ENCODE results near the gene BRD2. TPM values are rescaled to one million over a fixed set of nuclear protein-coding genes. Genes with fewer than 3 reads are reported as not detected.

Gene BRD2
- total and polyA plus RNA-seq, 9 of the 15 experiments (the other 6 are each of a cell fraction or from before 2014, with no cell fraction given): 19.0 to 252 (median 181) TPM

DNA sequence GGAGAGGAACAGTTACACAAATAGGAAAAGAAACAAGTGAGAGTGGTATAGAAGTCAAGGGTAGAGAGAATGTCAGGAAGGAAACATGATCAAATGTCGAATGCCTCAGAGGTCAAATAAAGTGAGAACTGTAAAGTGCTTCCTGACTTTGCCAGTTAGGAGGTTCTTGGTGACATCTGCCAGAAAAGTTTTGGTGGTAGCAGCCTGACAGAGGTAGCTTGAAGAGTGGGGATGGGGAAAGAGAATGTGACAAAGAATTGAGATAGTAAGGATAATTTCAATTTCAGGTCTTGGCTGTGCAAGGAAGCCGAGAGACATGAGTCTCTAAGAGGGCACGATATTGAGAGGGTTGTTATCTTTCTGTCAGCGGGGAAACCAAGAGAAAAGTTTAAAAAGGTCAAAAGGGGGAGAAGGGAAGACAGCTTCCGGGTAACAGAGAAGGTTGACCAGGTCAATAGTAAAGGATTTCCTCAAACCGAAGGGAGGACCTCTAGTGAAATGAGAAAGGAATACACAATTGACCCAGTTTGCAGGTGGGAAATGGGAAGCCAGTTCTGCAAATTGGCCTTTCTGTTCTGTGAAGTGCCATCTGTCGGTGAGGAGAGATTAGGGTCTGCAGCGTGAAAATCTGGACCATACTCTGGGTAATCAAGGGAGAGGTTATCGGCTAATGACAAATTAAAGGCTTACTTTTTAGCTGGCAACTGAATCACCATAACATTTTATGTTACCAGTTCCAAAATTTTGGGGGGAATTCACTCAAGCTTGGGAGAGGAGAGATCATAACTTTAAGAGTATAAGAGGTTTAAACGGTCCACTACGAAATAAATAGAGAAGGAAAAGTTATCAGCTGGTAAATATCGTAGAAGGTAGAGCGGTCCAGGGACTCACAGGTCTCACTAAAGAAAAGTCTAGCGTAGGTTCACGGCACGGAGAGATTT lies 973 bp upstream of the BRD2 start (continued):
- TF ChIP-seq, protein P1, sequence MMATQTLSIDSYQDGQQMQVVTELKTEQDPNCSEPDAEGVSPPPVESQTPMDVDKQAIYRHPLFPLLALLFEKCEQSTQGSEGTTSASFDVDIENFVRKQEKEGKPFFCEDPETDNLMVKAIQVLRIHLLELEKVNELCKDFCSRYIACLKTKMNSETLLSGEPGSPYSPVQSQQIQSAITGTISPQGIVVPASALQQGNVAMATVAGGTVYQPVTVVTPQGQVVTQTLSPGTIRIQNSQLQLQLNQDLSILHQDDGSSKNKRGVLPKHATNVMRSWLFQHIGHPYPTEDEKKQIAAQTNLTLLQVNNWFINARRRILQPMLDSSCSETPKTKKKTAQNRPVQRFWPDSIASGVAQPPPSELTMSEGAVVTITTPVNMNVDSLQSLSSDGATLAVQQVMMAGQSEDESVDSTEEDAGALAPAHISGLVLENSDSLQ (IDR thresholded peaks at IDR 0.05): no peak; the same call in 1 of the 2 replicates
- TF ChIP-seq, protein P2, sequence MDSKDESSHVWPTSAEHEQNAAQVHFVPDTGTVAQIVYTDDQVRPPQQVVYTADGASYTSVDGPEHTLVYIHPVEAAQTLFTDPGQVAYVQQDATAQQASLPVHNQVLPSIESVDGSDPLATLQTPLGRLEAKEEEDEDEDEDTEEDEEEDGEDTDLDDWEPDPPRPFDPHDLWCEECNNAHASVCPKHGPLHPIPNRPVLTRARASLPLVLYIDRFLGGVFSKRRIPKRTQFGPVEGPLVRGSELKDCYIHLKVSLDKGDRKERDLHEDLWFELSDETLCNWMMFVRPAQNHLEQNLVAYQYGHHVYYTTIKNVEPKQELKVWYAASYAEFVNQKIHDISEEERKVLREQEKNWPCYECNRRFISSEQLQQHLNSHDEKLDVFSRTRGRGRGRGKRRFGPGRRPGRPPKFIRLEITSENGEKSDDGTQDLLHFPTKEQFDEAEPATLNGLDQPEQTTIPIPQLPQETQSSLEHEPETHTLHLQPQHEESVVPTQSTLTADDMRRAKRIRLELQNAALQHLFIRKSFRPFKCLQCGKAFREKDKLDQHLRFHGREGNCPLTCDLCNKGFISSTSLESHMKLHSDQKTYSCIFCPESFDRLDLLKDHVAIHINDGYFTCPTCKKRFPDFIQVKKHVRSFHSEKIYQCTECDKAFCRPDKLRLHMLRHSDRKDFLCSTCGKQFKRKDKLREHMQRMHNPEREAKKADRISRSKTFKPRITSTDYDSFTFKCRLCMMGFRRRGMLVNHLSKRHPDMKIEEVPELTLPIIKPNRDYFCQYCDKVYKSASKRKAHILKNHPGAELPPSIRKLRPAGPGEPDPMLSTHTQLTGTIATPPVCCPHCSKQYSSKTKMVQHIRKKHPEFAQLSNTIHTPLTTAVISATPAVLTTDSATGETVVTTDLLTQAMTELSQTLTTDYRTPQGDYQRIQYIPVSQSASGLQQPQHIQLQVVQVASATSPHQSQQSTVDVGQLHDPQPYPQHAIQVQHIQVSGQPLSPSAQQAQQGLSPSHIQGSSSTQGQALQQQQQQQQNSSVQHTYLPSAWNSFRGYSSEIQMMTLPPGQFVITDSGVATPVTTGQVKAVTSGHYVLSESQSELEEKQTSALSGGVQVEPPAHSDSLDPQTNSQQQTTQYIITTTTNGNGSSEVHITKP (IDR thresholded peaks at IDR 0.05; ENCODE audit: partially characterized antibody): peak; percentile 66
- TF ChIP-seq, protein P3, sequence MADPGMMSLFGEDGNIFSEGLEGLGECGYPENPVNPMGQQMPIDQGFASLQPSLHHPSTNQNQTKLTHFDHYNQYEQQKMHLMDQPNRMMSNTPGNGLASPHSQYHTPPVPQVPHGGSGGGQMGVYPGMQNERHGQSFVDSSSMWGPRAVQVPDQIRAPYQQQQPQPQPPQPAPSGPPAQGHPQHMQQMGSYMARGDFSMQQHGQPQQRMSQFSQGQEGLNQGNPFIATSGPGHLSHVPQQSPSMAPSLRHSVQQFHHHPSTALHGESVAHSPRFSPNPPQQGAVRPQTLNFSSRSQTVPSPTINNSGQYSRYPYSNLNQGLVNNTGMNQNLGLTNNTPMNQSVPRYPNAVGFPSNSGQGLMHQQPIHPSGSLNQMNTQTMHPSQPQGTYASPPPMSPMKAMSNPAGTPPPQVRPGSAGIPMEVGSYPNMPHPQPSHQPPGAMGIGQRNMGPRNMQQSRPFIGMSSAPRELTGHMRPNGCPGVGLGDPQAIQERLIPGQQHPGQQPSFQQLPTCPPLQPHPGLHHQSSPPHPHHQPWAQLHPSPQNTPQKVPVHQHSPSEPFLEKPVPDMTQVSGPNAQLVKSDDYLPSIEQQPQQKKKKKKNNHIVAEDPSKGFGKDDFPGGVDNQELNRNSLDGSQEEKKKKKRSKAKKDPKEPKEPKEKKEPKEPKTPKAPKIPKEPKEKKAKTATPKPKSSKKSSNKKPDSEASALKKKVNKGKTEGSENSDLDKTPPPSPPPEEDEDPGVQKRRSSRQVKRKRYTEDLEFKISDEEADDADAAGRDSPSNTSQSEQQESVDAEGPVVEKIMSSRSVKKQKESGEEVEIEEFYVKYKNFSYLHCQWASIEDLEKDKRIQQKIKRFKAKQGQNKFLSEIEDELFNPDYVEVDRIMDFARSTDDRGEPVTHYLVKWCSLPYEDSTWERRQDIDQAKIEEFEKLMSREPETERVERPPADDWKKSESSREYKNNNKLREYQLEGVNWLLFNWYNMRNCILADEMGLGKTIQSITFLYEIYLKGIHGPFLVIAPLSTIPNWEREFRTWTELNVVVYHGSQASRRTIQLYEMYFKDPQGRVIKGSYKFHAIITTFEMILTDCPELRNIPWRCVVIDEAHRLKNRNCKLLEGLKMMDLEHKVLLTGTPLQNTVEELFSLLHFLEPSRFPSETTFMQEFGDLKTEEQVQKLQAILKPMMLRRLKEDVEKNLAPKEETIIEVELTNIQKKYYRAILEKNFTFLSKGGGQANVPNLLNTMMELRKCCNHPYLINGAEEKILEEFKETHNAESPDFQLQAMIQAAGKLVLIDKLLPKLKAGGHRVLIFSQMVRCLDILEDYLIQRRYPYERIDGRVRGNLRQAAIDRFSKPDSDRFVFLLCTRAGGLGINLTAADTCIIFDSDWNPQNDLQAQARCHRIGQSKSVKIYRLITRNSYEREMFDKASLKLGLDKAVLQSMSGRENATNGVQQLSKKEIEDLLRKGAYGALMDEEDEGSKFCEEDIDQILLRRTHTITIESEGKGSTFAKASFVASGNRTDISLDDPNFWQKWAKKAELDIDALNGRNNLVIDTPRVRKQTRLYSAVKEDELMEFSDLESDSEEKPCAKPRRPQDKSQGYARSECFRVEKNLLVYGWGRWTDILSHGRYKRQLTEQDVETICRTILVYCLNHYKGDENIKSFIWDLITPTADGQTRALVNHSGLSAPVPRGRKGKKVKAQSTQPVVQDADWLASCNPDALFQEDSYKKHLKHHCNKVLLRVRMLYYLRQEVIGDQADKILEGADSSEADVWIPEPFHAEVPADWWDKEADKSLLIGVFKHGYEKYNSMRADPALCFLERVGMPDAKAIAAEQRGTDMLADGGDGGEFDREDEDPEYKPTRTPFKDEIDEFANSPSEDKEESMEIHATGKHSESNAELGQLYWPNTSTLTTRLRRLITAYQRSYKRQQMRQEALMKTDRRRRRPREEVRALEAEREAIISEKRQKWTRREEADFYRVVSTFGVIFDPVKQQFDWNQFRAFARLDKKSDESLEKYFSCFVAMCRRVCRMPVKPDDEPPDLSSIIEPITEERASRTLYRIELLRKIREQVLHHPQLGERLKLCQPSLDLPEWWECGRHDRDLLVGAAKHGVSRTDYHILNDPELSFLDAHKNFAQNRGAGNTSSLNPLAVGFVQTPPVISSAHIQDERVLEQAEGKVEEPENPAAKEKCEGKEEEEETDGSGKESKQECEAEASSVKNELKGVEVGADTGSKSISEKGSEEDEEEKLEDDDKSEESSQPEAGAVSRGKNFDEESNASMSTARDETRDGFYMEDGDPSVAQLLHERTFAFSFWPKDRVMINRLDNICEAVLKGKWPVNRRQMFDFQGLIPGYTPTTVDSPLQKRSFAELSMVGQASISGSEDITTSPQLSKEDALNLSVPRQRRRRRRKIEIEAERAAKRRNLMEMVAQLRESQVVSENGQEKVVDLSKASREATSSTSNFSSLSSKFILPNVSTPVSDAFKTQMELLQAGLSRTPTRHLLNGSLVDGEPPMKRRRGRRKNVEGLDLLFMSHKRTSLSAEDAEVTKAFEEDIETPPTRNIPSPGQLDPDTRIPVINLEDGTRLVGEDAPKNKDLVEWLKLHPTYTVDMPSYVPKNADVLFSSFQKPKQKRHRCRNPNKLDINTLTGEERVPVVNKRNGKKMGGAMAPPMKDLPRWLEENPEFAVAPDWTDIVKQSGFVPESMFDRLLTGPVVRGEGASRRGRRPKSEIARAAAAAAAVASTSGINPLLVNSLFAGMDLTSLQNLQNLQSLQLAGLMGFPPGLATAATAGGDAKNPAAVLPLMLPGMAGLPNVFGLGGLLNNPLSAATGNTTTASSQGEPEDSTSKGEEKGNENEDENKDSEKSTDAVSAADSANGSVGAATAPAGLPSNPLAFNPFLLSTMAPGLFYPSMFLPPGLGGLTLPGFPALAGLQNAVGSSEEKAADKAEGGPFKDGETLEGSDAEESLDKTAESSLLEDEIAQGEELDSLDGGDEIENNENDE (IDR thresholded peaks at IDR 0.05; ENCODE audit: low read depth, low read length): no peak
- TF ChIP-seq MED1 (CRISPR knock-in tag; IDR thresholded peaks at IDR 0.05; ENCODE audit: borderline replicate concordance) (no peak), ZNF584 (CRISPR knock-in tag; IDR thresholded peaks at IDR 0.05; ENCODE audit: low read depth) (no peak), HDAC1 (IDR thresholded peaks at IDR 0.05) (no peak; a peak in 2 of 4 replicates), RAD21 (CRISPR knock-in tag; conservative IDR thresholded peaks at IDR 0.05 in 1 of 2, IDR thresholded peaks at IDR 0.05 in 1 of 2) (peak; percentile 39 to 62; a peak in 3 of 4 replicates)

Data from K562 (cell line).